GM20000 (cell line): ENCODE results near the gene TRAF2.
A peak's percentile ranks its signal among the peaks of the same experiment; 100 is the strongest.

Experiments used
- DNase-seq: peaks from one replicate; pipeline ENCODE4 v3.0.0; 2012; ENCODE audit warnings: low spot score
- TF ChIP-seq, protein P1 (sequence below): IDR thresholded peaks from 2 replicates; pipeline ENCODE4 v1.5.1; 2012; ENCODE audit warnings: mild to moderate bottlenecking, control low read depth; ENCODE audit errors: extremely low read depth, missing control alignments

The TRAF2 gene

DNA sequence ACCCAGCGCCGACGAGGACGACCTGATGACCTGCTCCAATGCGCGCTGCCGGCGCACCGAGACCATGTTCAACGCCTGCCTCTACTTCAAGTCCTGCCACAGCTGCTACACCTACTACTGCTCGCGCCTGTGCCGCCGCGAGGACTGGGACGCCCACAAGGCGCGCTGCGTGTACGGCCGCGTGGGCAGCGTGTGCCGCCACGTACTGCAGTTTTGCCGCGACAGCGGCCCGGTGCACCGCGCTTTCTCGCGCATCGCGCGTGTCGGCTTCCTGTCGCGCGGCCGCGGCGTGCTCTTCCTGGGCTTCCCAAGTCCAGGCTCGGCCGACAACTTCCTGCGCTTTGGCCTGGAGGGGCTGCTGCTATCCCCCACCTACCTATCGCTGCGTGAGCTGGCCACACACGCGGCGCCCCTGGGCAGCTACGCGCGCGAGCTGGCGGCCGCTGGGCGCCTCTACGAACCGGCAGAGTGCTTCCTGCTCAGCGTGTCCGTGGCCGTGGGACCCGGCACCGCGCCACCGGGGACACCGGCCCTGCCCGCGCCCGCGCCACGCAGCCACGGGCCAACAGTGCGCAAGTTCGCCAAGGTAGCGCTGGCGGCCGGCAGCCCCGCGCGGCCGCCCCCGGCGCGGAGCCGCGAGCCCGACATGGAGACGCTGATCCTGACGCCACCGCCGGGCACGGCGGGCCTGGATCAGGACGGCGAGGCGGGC is 39.8 kb upstream of the TRAF2 start:
- no peak for DNase-seq
- TF ChIP-seq, protein P1, sequence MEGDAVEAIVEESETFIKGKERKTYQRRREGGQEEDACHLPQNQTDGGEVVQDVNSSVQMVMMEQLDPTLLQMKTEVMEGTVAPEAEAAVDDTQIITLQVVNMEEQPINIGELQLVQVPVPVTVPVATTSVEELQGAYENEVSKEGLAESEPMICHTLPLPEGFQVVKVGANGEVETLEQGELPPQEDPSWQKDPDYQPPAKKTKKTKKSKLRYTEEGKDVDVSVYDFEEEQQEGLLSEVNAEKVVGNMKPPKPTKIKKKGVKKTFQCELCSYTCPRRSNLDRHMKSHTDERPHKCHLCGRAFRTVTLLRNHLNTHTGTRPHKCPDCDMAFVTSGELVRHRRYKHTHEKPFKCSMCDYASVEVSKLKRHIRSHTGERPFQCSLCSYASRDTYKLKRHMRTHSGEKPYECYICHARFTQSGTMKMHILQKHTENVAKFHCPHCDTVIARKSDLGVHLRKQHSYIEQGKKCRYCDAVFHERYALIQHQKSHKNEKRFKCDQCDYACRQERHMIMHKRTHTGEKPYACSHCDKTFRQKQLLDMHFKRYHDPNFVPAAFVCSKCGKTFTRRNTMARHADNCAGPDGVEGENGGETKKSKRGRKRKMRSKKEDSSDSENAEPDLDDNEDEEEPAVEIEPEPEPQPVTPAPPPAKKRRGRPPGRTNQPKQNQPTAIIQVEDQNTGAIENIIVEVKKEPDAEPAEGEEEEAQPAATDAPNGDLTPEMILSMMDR: no peak

DNA sequence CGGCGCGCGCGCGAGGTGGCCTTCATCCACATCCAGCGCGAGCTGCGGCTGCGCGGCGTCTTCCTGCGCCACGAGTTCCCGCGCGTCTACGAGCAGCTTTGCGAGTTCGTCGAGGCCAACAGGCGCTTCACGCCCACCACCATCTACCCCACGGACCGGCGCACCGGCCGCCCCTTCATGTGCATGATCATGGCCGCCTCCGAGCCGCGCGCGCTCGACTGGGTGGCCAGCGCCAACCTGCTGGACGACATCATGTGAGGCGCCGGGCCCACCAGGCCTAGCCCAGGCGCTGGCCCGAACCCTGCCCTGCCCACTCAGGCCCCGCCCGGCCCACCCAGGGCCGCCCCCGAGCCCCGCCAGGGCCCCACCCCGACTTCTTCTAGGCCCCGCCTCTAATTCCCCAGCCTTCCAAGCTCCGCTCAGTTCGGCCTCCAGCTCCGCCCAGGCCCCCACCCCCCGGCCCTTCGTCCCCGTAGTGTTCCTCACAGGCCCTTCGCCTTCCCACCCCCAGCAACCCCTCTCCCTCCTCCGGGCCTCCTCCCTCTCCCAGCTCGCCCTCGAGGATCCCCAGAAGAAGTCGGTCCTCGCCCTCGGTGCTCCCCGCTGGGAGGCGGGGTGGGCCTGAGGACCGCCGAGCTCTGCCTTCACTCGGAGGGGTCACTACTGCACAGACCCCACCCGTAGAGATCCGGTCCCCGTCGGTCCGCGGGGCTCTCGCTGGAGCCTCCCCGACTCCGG is 39.1 kb upstream of the TRAF2 start:
- TF ChIP-seq, protein P1: no peak
- DNase-seq: peak; percentile 79

DNA sequence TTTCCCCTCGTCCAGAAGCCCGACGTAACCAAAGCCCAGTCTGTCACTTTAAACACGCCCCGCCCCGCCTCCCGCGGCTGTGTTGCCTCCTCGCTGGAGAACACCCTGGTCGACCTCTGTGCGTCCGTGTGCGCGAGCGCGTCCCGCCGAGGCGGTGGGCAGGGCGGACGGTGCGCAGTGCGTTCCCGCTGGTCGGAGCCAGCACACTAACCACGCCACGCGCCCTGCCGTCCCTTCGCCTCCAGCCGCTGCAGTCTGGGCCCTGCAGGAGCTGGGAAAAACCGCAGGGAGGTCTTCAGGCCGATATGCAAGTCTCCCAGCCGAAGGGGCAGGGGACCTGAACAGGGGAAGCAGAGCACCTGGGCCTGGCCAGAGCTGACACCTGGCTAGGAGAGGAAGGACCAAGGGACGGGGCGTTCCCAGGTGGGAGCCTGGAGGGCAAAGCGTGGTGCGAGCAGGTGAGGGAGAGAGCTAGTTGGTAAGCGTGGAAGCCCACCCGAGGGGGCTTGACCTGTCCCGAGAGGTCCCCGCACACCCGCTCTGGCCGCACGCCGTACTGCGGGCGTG is 38.4 kb upstream of the TRAF2 start:
- TF ChIP-seq, protein P1: no peak

DNA sequence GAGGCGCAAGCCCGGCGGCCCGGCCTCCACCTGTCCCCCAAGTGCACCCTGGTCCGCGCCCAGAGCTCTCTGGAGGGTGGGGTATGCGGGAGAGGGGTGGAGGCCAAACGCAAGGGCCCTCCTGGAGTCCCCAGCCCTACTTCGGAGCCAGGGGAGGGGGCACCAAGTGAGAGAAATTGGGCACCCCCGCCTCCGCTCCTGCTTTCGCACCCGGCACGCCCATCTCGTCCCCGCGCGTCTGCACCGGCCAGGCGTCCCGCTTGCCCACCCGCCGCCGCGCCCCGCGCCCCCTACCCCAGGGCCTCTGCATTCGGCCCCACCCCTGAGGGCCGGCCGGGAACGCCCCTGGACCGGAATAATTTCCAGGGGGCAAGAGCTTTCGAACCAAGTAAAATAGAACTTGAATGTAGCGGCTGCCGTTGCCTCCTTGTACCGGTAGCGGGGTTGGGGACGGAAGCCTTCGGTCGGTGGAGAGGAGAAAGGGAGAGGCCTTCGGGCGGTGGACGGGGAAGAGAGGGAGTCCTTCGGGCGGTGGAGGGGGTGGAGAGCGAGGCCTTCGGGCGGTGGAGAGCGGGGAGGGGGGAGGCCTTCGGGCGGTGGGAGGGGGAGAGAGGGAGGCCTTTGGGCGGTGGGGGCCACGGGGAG is 37.8 kb upstream of the TRAF2 start:
- peak; percentile 84 for DNase-seq
- TF ChIP-seq, protein P1: no peak

More for the DNA sequence above, 38.4 kb upstream of the TRAF2 start:
- peak; percentile 89 for DNase-seq

DNA sequence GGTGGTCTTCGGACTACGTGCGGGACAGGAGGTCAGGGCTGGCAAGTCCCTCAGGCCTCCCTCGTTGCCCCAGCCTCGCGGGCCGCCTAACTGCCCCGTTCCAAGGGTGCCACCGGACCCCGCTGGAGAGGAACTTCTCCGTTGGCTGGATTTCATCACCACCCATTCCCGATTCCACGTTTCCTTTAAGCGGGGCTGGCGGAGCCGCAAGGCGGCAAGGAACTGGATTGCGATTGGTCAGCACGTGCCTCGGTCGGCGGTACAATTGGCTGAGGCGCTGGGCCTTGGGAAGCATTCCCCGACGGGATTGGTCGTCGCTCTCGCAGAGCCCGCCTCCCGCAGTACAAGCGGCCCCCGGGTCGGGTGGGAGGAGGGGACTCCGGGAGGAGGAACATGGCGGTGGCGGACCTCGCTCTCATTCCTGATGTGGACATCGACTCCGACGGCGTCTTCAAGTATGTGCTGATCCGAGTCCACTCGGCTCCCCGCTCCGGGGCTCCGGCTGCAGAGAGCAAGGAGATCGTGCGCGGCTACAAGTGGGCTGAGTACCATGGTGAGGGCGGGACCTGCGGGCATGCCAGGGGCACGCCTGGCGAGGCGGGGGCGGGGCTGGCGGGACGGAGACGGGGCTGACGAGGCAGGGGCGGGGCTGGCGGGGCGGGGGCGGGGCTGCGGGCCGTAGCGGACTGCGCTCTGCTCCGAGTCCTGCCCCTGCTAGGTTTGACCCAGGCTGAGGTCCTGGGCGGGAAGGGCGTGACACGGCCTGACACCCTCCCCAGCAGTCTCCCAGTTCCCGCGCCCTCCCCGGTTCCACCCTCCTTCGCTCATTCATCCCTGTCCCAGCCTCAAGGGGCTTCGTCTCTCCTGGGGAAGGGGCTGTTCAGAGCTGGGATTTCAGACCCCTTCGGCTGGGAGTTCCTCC is 37.0 kb upstream of the TRAF2 start, which contains the start of gene PHPT1:
Gene PHPT1, plus strand, starts transcription at position 372 of the 922 bp plus-strand sequence. Its CDS starts 22 bp downstream, at position 394.
- peak; percentile 100 for DNase-seq
- TF ChIP-seq, protein P1: no peak

DNA sequence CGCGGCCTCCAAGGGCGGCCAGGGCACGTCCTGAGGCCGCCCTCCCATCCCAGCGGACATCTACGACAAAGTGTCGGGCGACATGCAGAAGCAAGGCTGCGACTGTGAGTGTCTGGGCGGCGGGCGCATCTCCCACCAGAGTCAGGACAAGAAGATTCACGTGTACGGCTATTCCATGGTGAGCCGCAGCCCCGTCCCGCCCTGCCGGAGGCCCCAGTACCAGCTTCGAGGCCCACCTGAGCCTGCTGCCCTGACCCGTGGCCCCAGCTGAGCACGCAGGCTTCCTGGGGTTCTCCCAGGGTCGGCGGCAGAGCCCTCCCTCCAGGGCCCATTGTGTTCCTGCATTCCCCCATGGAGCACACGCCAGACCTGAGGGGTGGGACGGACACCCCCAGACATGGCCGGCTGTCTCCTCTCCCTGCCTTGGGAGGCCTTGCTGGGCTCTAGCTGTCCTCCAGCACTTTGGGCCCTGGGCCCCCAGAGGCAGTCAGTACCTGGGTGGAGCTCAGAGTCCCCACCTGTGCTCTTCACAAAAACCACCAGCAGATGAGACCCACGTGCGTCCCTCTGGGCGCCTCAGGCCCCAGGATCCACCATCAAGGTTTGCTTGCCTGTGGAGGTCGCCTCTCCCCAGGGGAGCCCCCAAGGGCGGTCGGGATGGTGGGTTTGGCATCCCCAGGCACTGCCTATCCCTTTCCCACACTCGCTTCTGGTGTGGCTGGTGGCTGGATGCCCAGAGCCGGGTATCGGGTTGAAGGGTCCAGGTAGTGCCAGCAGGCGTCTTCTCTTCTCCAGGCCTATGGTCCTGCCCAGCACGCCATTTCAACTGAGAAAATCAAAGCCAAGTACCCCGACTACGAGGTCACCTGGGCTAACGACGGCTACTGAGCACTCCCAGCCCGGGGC is 36.1 kb upstream of the TRAF2 start:
- no peak for DNase-seq
- TF ChIP-seq, protein P1: no peak
